Liver (tissue), 9 donors: Measurements from ENCODE around the gene NTNG1. TPM values are rescaled to one million over a fixed set of nuclear protein-coding genes. Genes with fewer than 3 reads are reported as not detected.

Experiments used
- DNase-seq: peaks from one replicate; pipeline ENCODE4 v3.0.0-alpha.2; 2017; ENCODE audit warnings: low spot score
- H3K27ac ChIP-seq, 2 donors: one replicate each; pipeline ENCODE4 v1.7.0; 2013; ENCODE audit warnings: inconsistent platforms in 2 of 2, low read length in 2 of 2, control low read depth in 1 of 2, low read depth in 1 of 2, mild to moderate bottlenecking in 1 of 2
- H3K27me3 ChIP-seq, 4 donors: one replicate each; pipeline versions ENCODE4 v1.6.1 to v1.7.0; 2013; ENCODE audit warnings: low read length in 3 of 4, inconsistent platforms in 1 of 4, mild to moderate bottlenecking in 1 of 4, moderate library complexity in 1 of 4; ENCODE audit not compliant: control insufficient read depth in 4 of 4, insufficient read depth in 4 of 4
- H3K36me3 ChIP-seq, 4 donors: one replicate each; pipeline versions ENCODE4 v1.6.1 to v1.7.0; 2013; ENCODE audit warnings: low read length in 3 of 4, mild to moderate bottlenecking in 3 of 4, low read depth in 1 of 4, moderate library complexity in 1 of 4; ENCODE audit not compliant: control insufficient read depth in 4 of 4, insufficient read depth in 3 of 4
- H3K4me1 ChIP-seq, 4 donors: one replicate each; pipeline versions ENCODE4 v1.6.1 to v1.7.0; 2013; ENCODE audit warnings: low read length in 3 of 4, mild to moderate bottlenecking in 3 of 4, moderate library complexity in 1 of 4; ENCODE audit not compliant: control insufficient read depth in 4 of 4, insufficient read depth in 4 of 4
- H3K4me3 ChIP-seq, 3 donors: one replicate each; pipeline versions ENCODE4 v1.6.1 to v1.7.0; 2013; ENCODE audit warnings: low read length in 3 of 3, control low read depth in 1 of 3, low read depth in 1 of 3, mild to moderate bottlenecking in 1 of 3
- H3K9ac ChIP-seq, 2 donors: one replicate each; pipeline ENCODE4 v1.7.0; 2013; ENCODE audit warnings: low read length in 2 of 2, mild to moderate bottlenecking in 2 of 2, moderate library complexity in 2 of 2, control low read depth in 1 of 2, low read depth in 1 of 2
- H3K9me3 ChIP-seq, 4 donors: one replicate each; pipeline versions ENCODE4 v1.6.1 to v1.7.0; 2013; ENCODE audit warnings: low read length in 3 of 4; ENCODE audit not compliant: control insufficient read depth in 4 of 4
- EGR1 ChIP-seq, 2 donors: IDR thresholded peaks; 2 replicates each; pipeline ENCODE4 v1.6.1; 2016 to 2018; ENCODE audit warnings: antibody characterized with exemption in 2 of 2, low read depth in 2 of 2
- FOXA1 ChIP-seq: IDR thresholded peaks from 2 replicates; pipeline ENCODE4 v1.6.1; 2016; ENCODE audit warnings: antibody characterized with exemption
- FOXA2 ChIP-seq: IDR thresholded peaks from 2 replicates; pipeline ENCODE4 v1.6.1; 2016; ENCODE audit warnings: antibody characterized with exemption
- GABPA ChIP-seq, 2 donors: IDR thresholded peaks in 1 of 2; conservative IDR thresholded peaks in 1 of 2; 2 replicates each; pipeline ENCODE4 v1.6.1; 2016; ENCODE audit warnings: antibody characterized with exemption in 2 of 2, mild to moderate bottlenecking in 1 of 2, moderate library complexity in 1 of 2
- HNF4A ChIP-seq, 2 donors: conservative IDR thresholded peaks; 2 replicates each; pipeline ENCODE4 v1.6.1; 2016; ENCODE audit warnings: antibody characterized with exemption in 2 of 2, mild to moderate bottlenecking in 2 of 2
- HNF4G ChIP-seq: IDR thresholded peaks from 2 replicates; pipeline ENCODE4 v1.6.1; 2016; ENCODE audit warnings: antibody characterized with exemption
- JUND ChIP-seq, 2 donors: IDR thresholded peaks; 2 replicates each; pipeline ENCODE4 v1.6.1; 2016; ENCODE audit warnings: antibody characterized with exemption in 2 of 2
- NR2F2 ChIP-seq: IDR thresholded peaks from 2 replicates; pipeline ENCODE4 v1.6.1; 2016; ENCODE audit warnings: antibody characterized with exemption
- RAD21 ChIP-seq, 2 donors: IDR thresholded peaks; 2 replicates each; pipeline ENCODE4 v1.6.1; 2016; ENCODE audit warnings: antibody characterized with exemption in 2 of 2, mild to moderate bottlenecking in 2 of 2
- REST ChIP-seq: IDR thresholded peaks from 2 replicates; pipeline ENCODE4 v1.6.1; 2016; ENCODE audit warnings: antibody characterized with exemption, mild to moderate bottlenecking
- RXRA ChIP-seq, 2 donors: IDR thresholded peaks; 2 replicates each; pipeline ENCODE4 v1.6.1; 2017 to 2018; ENCODE audit warnings: antibody characterized with exemption in 2 of 2, mild to moderate bottlenecking in 1 of 2
- SP1 ChIP-seq: IDR thresholded peaks from 2 replicates; pipeline ENCODE4 v1.6.1; 2018; ENCODE audit warnings: antibody characterized with exemption, mild to moderate bottlenecking
- TAF1 ChIP-seq: conservative IDR thresholded peaks from 2 replicates; pipeline ENCODE4 v1.6.1; 2016; ENCODE audit warnings: antibody characterized with exemption, mild to moderate bottlenecking
- YY1 ChIP-seq: IDR thresholded peaks from 2 replicates; pipeline ENCODE4 v1.6.1; 2016; ENCODE audit warnings: antibody characterized with exemption, mild to moderate bottlenecking
- ZBTB33 ChIP-seq: IDR thresholded peaks from 2 replicates; pipeline ENCODE4 v1.6.1; 2016; ENCODE audit warnings: antibody characterized with exemption
- WGBS: extraction: QIAGEN DNeasy Blood & Tissue Kit; methylation state at CpG from one replicate; pipeline ENCODE4 v1.1.7; 2013; 5-methylcytosine and 5-hydroxymethylcytosine counted together
- polyA plus RNA-seq, 2 donors: library from polyadenylated mRNA; stranded (reverse) in 1 of 2; unstranded in 1 of 2; fragments of 200-250 nt in 1 of 2; fragments of >200 nt in 1 of 2; fragmentation: Nextera tagmentation in 1 of 2; extraction: Ambion mirVana in 1 of 2; gene quantifications; one replicate each; pipeline versions ENCODE4 v1.2.1 to v1.2.3, GENCODE V29; 2013 to 2015
- total RNA-seq, 2 donors: library from RNA; depleted of rRNA; stranded (reverse); fragments of >200 nt; gene quantifications; one replicate each; pipeline ENCODE4 v1.2.3, GENCODE V29; 2014
- TF ChIP-seq, protein P1 (sequence below): IDR thresholded peaks from 2 replicates; pipeline ENCODE4 v1.6.1; 2016; ENCODE audit warnings: antibody characterized with exemption
- TF ChIP-seq, protein P2 (sequence below): IDR thresholded peaks from 2 replicates; pipeline ENCODE4 v1.6.1; 2016; ENCODE audit warnings: antibody characterized with exemption
- TF ChIP-seq, protein P3 (sequence below): fragments of 150-350 bp; IDR thresholded peaks from 2 replicates; pipeline ENCODE4 v1.5.1; 2017; ENCODE audit warnings: improper control_type of control experiment, low read depth, low read length; ENCODE audit not compliant: missing input control
- donor health status: healthy.
- donor health status: healthy.
- donor health status: healthy.
- donor health status: healthy.
- donor health status: healthy.

The NTNG1 gene
- total and polyA plus RNA-seq, 4 donors, result under 0.01 TPM; not detected in 2

DNA sequence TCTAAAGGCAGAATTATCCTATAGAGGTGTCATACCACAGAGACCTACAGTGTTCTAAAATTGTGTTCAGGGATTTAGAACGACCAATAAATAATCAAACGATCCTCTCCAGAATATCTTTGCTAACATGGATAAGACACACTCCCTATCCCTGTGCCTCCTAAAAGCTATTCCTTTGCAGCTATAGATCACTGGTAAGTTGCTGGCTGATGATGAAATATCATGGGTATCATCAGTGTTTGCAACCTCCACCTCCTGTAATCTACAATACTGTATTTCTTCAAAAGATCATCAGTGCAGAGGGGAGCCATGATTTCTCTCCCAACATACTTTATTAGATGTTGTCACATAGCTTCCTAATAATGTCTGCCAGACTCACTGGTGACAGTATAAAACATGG lies 201.9 kb downstream of the NTNG1 start:
- WGBS, result 82% methylated on average over 2 of the region's 2 CpGs
- no peaks in the 10 kb centered on the region for H3K27me3 ChIP-seq
- no peaks in the 10 kb centered on the region for H3K9me3 ChIP-seq
- no peaks in the 10 kb centered on the region for H3K4me1 ChIP-seq
- no peak overlapping the region for H3K27ac ChIP-seq
- DNase-seq, result no peak
- no peak overlapping the region for H3K4me3 ChIP-seq
- no peaks in the 10 kb centered on the region for H3K36me3 ChIP-seq
- no peak overlapping the region for H3K9ac ChIP-seq
- no peak for TF ChIP-seq YY1
- TF ChIP-seq JUND (IDR thresholded peaks at IDR 0.05), result no peak
- TF ChIP-seq, protein P1, sequence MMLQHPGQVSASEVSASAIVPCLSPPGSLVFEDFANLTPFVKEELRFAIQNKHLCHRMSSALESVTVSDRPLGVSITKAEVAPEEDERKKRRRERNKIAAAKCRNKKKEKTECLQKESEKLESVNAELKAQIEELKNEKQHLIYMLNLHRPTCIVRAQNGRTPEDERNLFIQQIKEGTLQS, result no peak
- TF ChIP-seq GABPA (IDR thresholded peaks at IDR 0.05 in 1 of 2, conservative IDR thresholded peaks at IDR 0.05 in 1 of 2), result no peak
- TF ChIP-seq RXRA (IDR thresholded peaks at IDR 0.05), result no peak
- no peak for TF ChIP-seq EGR1 (IDR thresholded peaks at IDR 0.05; ENCODE audit: low read depth in 2 of 2)
- TF ChIP-seq, protein P2, sequence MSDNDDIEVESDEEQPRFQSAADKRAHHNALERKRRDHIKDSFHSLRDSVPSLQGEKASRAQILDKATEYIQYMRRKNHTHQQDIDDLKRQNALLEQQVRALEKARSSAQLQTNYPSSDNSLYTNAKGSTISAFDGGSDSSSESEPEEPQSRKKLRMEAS, result no peak
- no peak for TF ChIP-seq ZBTB33
- TF ChIP-seq, protein P3, sequence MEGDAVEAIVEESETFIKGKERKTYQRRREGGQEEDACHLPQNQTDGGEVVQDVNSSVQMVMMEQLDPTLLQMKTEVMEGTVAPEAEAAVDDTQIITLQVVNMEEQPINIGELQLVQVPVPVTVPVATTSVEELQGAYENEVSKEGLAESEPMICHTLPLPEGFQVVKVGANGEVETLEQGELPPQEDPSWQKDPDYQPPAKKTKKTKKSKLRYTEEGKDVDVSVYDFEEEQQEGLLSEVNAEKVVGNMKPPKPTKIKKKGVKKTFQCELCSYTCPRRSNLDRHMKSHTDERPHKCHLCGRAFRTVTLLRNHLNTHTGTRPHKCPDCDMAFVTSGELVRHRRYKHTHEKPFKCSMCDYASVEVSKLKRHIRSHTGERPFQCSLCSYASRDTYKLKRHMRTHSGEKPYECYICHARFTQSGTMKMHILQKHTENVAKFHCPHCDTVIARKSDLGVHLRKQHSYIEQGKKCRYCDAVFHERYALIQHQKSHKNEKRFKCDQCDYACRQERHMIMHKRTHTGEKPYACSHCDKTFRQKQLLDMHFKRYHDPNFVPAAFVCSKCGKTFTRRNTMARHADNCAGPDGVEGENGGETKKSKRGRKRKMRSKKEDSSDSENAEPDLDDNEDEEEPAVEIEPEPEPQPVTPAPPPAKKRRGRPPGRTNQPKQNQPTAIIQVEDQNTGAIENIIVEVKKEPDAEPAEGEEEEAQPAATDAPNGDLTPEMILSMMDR, result no peak
- TF ChIP-seq FOXA2, result no peak
- TF ChIP-seq HNF4G, result no peak
- no peak for TF ChIP-seq HNF4A (conservative IDR thresholded peaks at IDR 0.05)
- no peak for TF ChIP-seq RAD21 (IDR thresholded peaks at IDR 0.05)
- no peak for TF ChIP-seq SP1
- TF ChIP-seq TAF1, result no peak
- TF ChIP-seq REST, result no peak
- no peak for TF ChIP-seq FOXA1
- TF ChIP-seq NR2F2, result no peak
